T-helper 1 cell treated with Interleukin-12 subunit alpha and Interleukin-12 subunit beta and Interleukin-4 antibody, amounts not matched to agents 30 μg/mL and 1 μg/mL, for 36 hours (primary cell): ENCODE data around the gene PSORS1C1.

Experiments used
- H3K27ac Mint-ChIP-seq: one replicate; pipeline ENCODE4 v1.8.0; 2021; ENCODE audit warnings: mild to moderate bottlenecking, mixed read lengths
- H3K27me3 Mint-ChIP-seq: one replicate; pipeline ENCODE4 v1.8.0; 2021; ENCODE audit warnings: low read depth, mixed read lengths
- H3K36me3 Mint-ChIP-seq: one replicate; pipeline ENCODE4 v1.8.0; 2021; ENCODE audit warnings: low read depth, mixed read lengths
- H3K4me1 Mint-ChIP-seq: one replicate; pipeline ENCODE4 v1.8.0; 2021; ENCODE audit warnings: low read depth, mixed read lengths
- H3K4me3 Mint-ChIP-seq: one replicate; pipeline ENCODE4 v1.8.0; 2021; ENCODE audit warnings: mild to moderate bottlenecking, moderate library complexity, mixed read lengths
- H3K9me3 Mint-ChIP-seq: one replicate; pipeline ENCODE4 v1.8.0; 2021; ENCODE audit warnings: mixed read lengths

PSORS1C1 gene

DNA sequence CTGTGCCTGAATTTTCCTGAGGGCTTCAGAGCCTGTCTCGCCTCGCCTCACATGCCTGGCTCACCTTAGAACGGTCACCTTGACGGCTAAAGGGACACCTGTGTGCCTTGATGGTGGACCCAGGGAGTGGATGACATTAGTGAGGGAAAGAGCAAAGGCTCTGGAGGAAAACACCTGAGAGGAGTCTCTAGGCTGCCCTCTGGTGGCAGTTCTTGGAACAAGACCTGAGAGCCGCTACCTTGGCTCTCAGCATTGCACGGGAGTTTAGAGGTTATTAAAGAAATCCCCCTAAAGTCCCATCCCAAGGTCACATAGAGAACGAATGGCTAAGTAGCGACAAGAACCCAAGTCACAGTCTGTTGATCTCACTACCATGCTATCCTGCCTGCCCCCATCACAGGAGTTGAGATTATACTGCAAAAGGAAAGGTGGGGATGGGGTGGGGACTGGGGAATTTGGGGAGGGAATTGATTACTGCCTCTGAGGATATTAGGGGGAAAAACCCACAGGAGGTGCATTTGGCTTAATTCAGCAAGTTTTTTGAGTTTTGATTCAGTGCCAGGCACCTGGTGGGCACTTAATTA, 13.6 kb downstream of the PSORS1C1 start:
- H3K36me3 Mint-ChIP-seq: no peaks in the 10 kb centered on the region
- H3K4me1 Mint-ChIP-seq: peaks cover 3% of the 10 kb centered on the region
- no peak overlapping the region for H3K27ac Mint-ChIP-seq
- peaks cover 18% of the 10 kb centered on the region for H3K27me3 Mint-ChIP-seq
- H3K9me3 Mint-ChIP-seq: no peaks in the 10 kb centered on the region
- no peak overlapping the region for H3K4me3 Mint-ChIP-seq

DNA sequence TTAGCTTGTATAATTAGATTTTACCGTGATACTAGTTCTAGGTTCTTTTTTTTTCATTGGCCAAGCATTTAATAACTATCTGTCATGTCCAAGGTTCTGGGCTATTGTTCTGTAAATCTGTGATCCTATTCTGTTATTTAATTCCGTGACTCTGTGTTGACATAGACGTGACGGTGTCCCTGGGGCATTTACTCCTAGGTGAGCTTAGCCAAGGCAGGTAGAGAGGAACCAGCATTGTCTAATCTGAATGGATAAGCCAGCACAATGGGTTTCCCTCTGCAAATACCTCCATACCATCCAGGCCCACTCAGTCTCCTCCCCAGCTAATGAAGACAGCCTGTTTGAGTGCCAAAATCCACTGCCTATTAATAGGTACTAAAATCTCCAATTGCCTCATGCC, 14.5 kb downstream of the PSORS1C1 start:
- Mint-ChIP-seq H3K27me3 (peaks cover 18% of the 10 kb centered on the region), H3K9me3 (no peaks in the 10 kb centered on the region), H3K4me3 (no peak overlapping the region), H3K27ac (no peak overlapping the region), H3K36me3 (no peaks in the 10 kb centered on the region), H3K4me1 (peaks cover 3% of the 10 kb centered on the region)

- Mint-ChIP-seq H3K27ac (no peak overlapping the region), H3K4me1 (peaks cover 3% of the 10 kb centered on the region), H3K36me3 (no peaks in the 10 kb centered on the region), H3K4me3 (no peak overlapping the region), H3K27me3 (peaks cover 18% of the 10 kb centered on the region), H3K9me3 (no peaks in the 10 kb centered on the region)
Observed at GRCh38 chr6:31130751-31131150, 16.2 kb downstream of the PSORS1C1 start.

GRCh38 chr6:31131595-31131994, 17.0 kb downstream of the PSORS1C1 start:
- no peaks in the 10 kb centered on the region for H3K36me3 Mint-ChIP-seq
- no peak overlapping the region for H3K27ac Mint-ChIP-seq
- no peak overlapping the region for H3K4me3 Mint-ChIP-seq
- H3K27me3 Mint-ChIP-seq: peaks cover 18% of the 10 kb centered on the region
- H3K9me3 Mint-ChIP-seq: no peaks in the 10 kb centered on the region
- H3K4me1 Mint-ChIP-seq: peaks cover 3% of the 10 kb centered on the region

GRCh38 chr6:31132806-31133205, 18.2 kb downstream of the PSORS1C1 start:
- Mint-ChIP-seq H3K9me3 (no peaks in the 10 kb centered on the region), H3K36me3 (no peaks in the 10 kb centered on the region), H3K4me3 (no peak overlapping the region), H3K4me1 (peaks cover 6% of the 10 kb centered on the region), H3K27me3 (peaks cover 22% of the 10 kb centered on the region), H3K27ac (no peak overlapping the region)

GRCh38 chr6:31135710-31136109, 21.1 kb downstream of the PSORS1C1 start:
- Mint-ChIP-seq H3K36me3 (no peaks in the 10 kb centered on the region), H3K27me3 (peaks cover 5% of the 10 kb centered on the region), H3K4me1 (peaks cover 4% of the 10 kb centered on the region), H3K4me3 (no peak overlapping the region), H3K27ac (no peak overlapping the region), H3K9me3 (no peaks in the 10 kb centered on the region)

GRCh38 chr6:31138982-31139381, 24.4 kb downstream of the PSORS1C1 start, which contains the start of gene PSORS1C2:
Gene PSORS1C2 (minus strand): TSS chr6:31139066. CDS start chr6:31139026, 40 bp downstream.
- H3K27me3 Mint-ChIP-seq: peaks cover 5% of the 10 kb centered on the region
- H3K27ac Mint-ChIP-seq: no peak within 1 kb of the TSS
- H3K4me3 Mint-ChIP-seq: no peak within 1 kb of the TSS
- H3K9me3 Mint-ChIP-seq: no peaks in the 10 kb centered on the region
- peaks cover 2% of the 10 kb centered on the region for H3K36me3 Mint-ChIP-seq
- peaks cover 4% of the 10 kb centered on the region for H3K4me1 Mint-ChIP-seq

DNA sequence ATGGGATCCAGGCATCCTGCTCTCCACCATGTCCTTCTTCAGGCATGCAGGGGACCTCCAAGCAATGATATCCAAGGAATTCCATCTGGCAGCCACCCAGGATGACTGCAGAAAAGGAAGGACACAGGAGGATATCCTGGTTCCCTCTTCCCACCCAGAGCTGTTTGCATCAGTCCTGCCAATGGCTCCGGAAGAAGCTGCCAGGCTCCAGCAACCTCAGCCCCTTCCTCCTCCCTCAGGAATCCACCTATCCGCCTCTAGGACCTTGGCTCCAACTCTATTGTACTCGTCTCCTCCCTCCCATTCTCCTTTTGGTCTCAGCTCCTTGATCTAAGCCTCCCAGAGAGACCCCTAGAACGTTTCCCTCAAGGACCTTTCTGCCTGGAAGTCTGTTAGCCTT, 25.0 kb downstream of the PSORS1C1 start:
- Mint-ChIP-seq H3K27ac (no peak overlapping the region), H3K9me3 (no peaks in the 10 kb centered on the region), H3K4me3 (no peak overlapping the region)

GRCh38 chr6:31140643-31141042, 26.0 kb downstream of the PSORS1C1 start:
- Mint-ChIP-seq H3K9me3 (no peaks in the 10 kb centered on the region), H3K36me3 (peaks cover 7% of the 10 kb centered on the region), H3K27ac (no peak overlapping the region), H3K27me3 (peaks cover 5% of the 10 kb centered on the region), H3K4me3 (no peak overlapping the region), H3K4me1 (peaks cover 4% of the 10 kb centered on the region)

More for the DNA sequence above, 25.0 kb downstream of the PSORS1C1 start:
- Mint-ChIP-seq H3K27me3 (peaks cover 5% of the 10 kb centered on the region), H3K4me1 (peaks cover 4% of the 10 kb centered on the region), H3K36me3 (peaks cover 5% of the 10 kb centered on the region)

GRCh38 chr6:31142361-31142761, 27.8 kb downstream of the PSORS1C1 start:
- Mint-ChIP-seq H3K27me3 (peaks cover 4% of the 10 kb centered on the region), H3K4me1 (peaks cover 3% of the 10 kb centered on the region), H3K9me3 (no peaks in the 10 kb centered on the region), H3K27ac (no peak overlapping the region), H3K36me3 (peaks cover 7% of the 10 kb centered on the region), H3K4me3 (no peak overlapping the region)

DNA sequence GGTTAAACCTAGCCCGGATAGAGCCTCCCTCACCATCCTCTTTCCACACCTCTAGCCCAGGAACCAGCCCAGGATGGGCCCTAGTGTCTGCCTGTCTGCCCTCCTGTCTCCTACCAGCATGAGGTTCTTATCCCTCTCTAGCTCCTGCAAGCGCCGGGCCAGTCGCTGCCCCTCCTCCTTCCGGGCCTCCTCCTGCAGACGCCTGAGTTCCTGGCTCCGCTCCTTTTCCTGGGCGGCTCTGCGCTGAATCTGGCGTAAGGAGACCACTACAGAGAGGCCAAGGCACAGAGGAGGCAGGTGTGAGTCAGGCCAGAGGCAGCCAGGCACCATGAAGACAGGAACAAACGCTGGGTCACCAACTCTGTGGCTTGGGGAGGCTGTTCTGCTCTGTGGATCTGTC, 28.5 kb downstream of the PSORS1C1 start:
- no peak overlapping the region for H3K4me3 Mint-ChIP-seq
- H3K4me1 Mint-ChIP-seq: no peaks in the 10 kb centered on the region
- no peak overlapping the region for H3K27ac Mint-ChIP-seq

GRCh38 chr6:31144296-31144969, 29.8 kb downstream of the PSORS1C1 start:
- no peak overlapping the region for H3K4me3 Mint-ChIP-seq
- H3K36me3 Mint-ChIP-seq: peaks cover 7% of the 10 kb centered on the region
- H3K9me3 Mint-ChIP-seq: no peaks in the 10 kb centered on the region
- H3K27me3 Mint-ChIP-seq: no peaks in the 10 kb centered on the region
- H3K27ac Mint-ChIP-seq: no peak overlapping the region
- H3K4me1 Mint-ChIP-seq: no peaks in the 10 kb centered on the region

More for the DNA sequence above, 28.5 kb downstream of the PSORS1C1 start:
- H3K9me3 Mint-ChIP-seq: no peaks in the 10 kb centered on the region
- H3K27me3 Mint-ChIP-seq: no peaks in the 10 kb centered on the region
- peaks cover 7% of the 10 kb centered on the region for H3K36me3 Mint-ChIP-seq

GRCh38 chr6:31144970-31145340, 30.4 kb downstream of the PSORS1C1 start:
- H3K4me3 Mint-ChIP-seq: no peak overlapping the region
- H3K27me3 Mint-ChIP-seq: no peaks in the 10 kb centered on the region
- no peaks in the 10 kb centered on the region for H3K4me1 Mint-ChIP-seq
- H3K36me3 Mint-ChIP-seq: peaks cover 7% of the 10 kb centered on the region
- H3K9me3 Mint-ChIP-seq: no peaks in the 10 kb centered on the region
- H3K27ac Mint-ChIP-seq: no peak overlapping the region

- no peaks in the 10 kb centered on the region for H3K4me1 Mint-ChIP-seq
- peaks cover 7% of the 10 kb centered on the region for H3K36me3 Mint-ChIP-seq
- H3K27ac Mint-ChIP-seq: no peak overlapping the region
- no peak overlapping the region for H3K4me3 Mint-ChIP-seq
- H3K9me3 Mint-ChIP-seq: no peaks in the 10 kb centered on the region
- no peaks in the 10 kb centered on the region for H3K27me3 Mint-ChIP-seq
Observed at GRCh38 chr6:31145386-31145785, 30.8 kb downstream of the PSORS1C1 start.

GRCh38 chr6:31149827-31150447, 35.3 kb downstream of the PSORS1C1 start:
- H3K36me3 Mint-ChIP-seq: peaks cover 12% of the 10 kb centered on the region
- H3K4me1 Mint-ChIP-seq: no peaks in the 10 kb centered on the region

More at GRCh38 chr6:31149827-31150447, 35.3 kb downstream of the PSORS1C1 start:
- Mint-ChIP-seq H3K4me3 (no peak overlapping the region), H3K9me3 (no peaks in the 10 kb centered on the region), H3K27me3 (no peaks in the 10 kb centered on the region), H3K27ac (no peak overlapping the region)
